Naive thymus-derived CD4-positive, alpha-beta T cell (primary cell): Measurements from ENCODE around the gene EXOSC7. TPM values are rescaled to one million over a fixed set of nuclear protein-coding genes. Genes with fewer than 3 reads are reported as not detected.
"Not testable (repeated sequence)": the region's sequence is repeated elsewhere in the genome, so short reads cannot be mapped to it uniquely, and the experiment has no call there.

Experiments
- ATAC-seq: fragments of 150-1000 bp; cut with Tn5 transposase; 2 replicates; pipeline ENCODE4 v1.10.0; 2021; ENCODE audit warnings: mild to moderate bottlenecking, moderate library complexity
- CTCF ChIA-PET: fragments of 350-600 bp; sonication (Branson Sonifier 250); formaldehyde crosslinking; loops from one replicate; lab custom pipeline; 2021; ENCODE audit warnings: antibody characterized with exemption; lab: Charles Lee
- POLR2A ChIA-PET: fragments of 350-600 bp; sonication (Branson Sonifier 250); formaldehyde crosslinking; loops from one replicate; lab custom pipeline; 2021; ENCODE audit warnings: antibody characterized with exemption, inconsistent platforms; lab: Charles Lee
- DNase-seq, 9 donors: peaks; one replicate each; pipeline versions ENCODE4 v3.0.0 to v3.0.0-alpha.2; 2020 to 2022; ENCODE audit warnings: mixed read lengths in 1 of 9
- H3K27ac ChIP-seq: one replicate; pipeline ENCODE4 v1.7.0; 2013; ENCODE audit warnings: mild to moderate bottlenecking, low read depth, low read length, moderate library complexity
- H3K27me3 ChIP-seq, 2 donors: one replicate each; pipeline ENCODE4 v1.7.0; 2013; ENCODE audit warnings: low read length in 2 of 2, mild to moderate bottlenecking in 2 of 2, moderate library complexity in 2 of 2; ENCODE audit not compliant: control insufficient read depth in 2 of 2, insufficient read depth in 2 of 2
- H3K36me3 ChIP-seq, 3 experiments: 1 replicate in 2 of 3; 2 replicates in 1 of 3; pipeline ENCODE4 v1.7.0; 2013; ENCODE audit warnings: low read length in 3 of 3, mild to moderate bottlenecking in 3 of 3, moderate library complexity in 1 of 3; ENCODE audit not compliant: insufficient read depth in 3 of 3, control insufficient read depth in 2 of 3
- H3K4me1 ChIP-seq, 2 donors: one replicate each; pipeline ENCODE4 v1.7.0; 2013; ENCODE audit warnings: low read length in 2 of 2, mild to moderate bottlenecking in 2 of 2, moderate library complexity in 1 of 2; ENCODE audit not compliant: control insufficient read depth in 2 of 2, insufficient read depth in 2 of 2
- H3K4me3 ChIP-seq: 2 replicates; pipeline ENCODE4 v1.7.0; 2013; ENCODE audit warnings: mild to moderate bottlenecking, low read length
- H3K9me3 ChIP-seq, 3 experiments: 1 replicate in 2 of 3; 2 replicates in 1 of 3; pipeline ENCODE4 v1.7.0; 2013; ENCODE audit warnings: low read length in 3 of 3; ENCODE audit not compliant: control insufficient read depth in 2 of 3
- H3K27ac Mint-ChIP-seq, 9 donors: one replicate each; pipeline ENCODE4 v1.8.0; 2020 to 2022; ENCODE audit warnings: mixed read lengths in 9 of 9, mild to moderate bottlenecking in 8 of 9, moderate library complexity in 5 of 9, inconsistent platforms in 2 of 9
- H3K27me3 Mint-ChIP-seq, 5 donors: one replicate each; pipeline ENCODE4 v1.8.0; 2021 to 2022; ENCODE audit warnings: mixed read lengths in 5 of 5, mild to moderate bottlenecking in 1 of 5
- H3K36me3 Mint-ChIP-seq, 5 donors: one replicate each; pipeline ENCODE4 v1.8.0; 2020 to 2022; ENCODE audit warnings: mixed read lengths in 5 of 5, mild to moderate bottlenecking in 3 of 5, inconsistent platforms in 1 of 5
- H3K4me1 Mint-ChIP-seq, 7 donors: one replicate each; pipeline ENCODE4 v1.8.0; 2020 to 2022; ENCODE audit warnings: mixed read lengths in 7 of 7, mild to moderate bottlenecking in 3 of 7, inconsistent platforms in 1 of 7
- H3K4me3 Mint-ChIP-seq, 10 donors: one replicate each; pipeline ENCODE4 v1.8.0; 2020 to 2022; ENCODE audit warnings: mild to moderate bottlenecking in 10 of 10, mixed read lengths in 10 of 10, moderate library complexity in 6 of 10, inconsistent platforms in 2 of 10
- H3K9me3 Mint-ChIP-seq, 11 donors: one replicate each; pipeline ENCODE4 v1.8.0; 2020 to 2022; ENCODE audit warnings: mixed read lengths in 11 of 11, mild to moderate bottlenecking in 4 of 11, inconsistent platforms in 1 of 11, moderate library complexity in 1 of 11
- intact Hi-C, 2 donors: fragments of 100-400 bp; cut with micrococcal nuclease; formaldehyde crosslinking; loops; one replicate each; pipeline ENCODE4 v1.15.1; 2023
- polyA plus RNA-seq, 2 donors: library from polyadenylated mRNA; unstranded; fragments of 300-500 nt; fragmentation: Illumina TruSeq; gene quantifications; one replicate each; pipeline ENCODE4 v1.2.3, GENCODE V29; 2021
- total RNA-seq, 6 experiments: library from RNA in 5 of 6; stranded (reverse) in 5 of 6; gene quantifications; 1 replicate in 5 of 6; 2 replicates in 1 of 6; pipeline ENCODE4 v1.2.3 and lab custom pipeline; 2021 to 2026

EXOSC7 gene
- total and polyA plus RNA-seq, 7 experiments from 2014 or later: 30.7 to 59.4 (median 48.4) TPM

GRCh38 chr3:44932271-44932670 is 43.8 kb upstream of the EXOSC7 start:
- DNase-seq (no peak), ATAC-seq (no peak)
- no peaks in the 10 kb centered on the region for H3K27me3 Mint-ChIP-seq
- Histone ChIP-seq H3K36me3 (peaks cover 0 to 69% (median 3%) of the 10 kb centered on the region in 3 experiments), H3K4me1 (no peaks in the 10 kb centered on the region), H3K9me3 (no peaks in the 10 kb centered on the region), H3K4me3 (no peak overlapping the region), H3K27ac (no peak overlapping the region), H3K27me3 (no peaks in the 10 kb centered on the region)
- peaks cover 7 to 52% (median 18%) of the 10 kb centered on the region in 5 donors for H3K36me3 Mint-ChIP-seq
- no peak overlapping the region for H3K4me3 Mint-ChIP-seq
- intact Hi-C loops: no loop called here
- ChIA-PET CTCF (no interaction called here), POLR2A (no interaction called here)
- peaks cover 6 to 19% (median 13%) of the 10 kb centered on the region in 7 donors for H3K4me1 Mint-ChIP-seq
- peak overlapping the region in 1 of 9 donors; percentile 56 for H3K27ac Mint-ChIP-seq
- peaks cover 0 to 2% (median 0%) of the 10 kb centered on the region in 11 donors for H3K9me3 Mint-ChIP-seq

DNA sequence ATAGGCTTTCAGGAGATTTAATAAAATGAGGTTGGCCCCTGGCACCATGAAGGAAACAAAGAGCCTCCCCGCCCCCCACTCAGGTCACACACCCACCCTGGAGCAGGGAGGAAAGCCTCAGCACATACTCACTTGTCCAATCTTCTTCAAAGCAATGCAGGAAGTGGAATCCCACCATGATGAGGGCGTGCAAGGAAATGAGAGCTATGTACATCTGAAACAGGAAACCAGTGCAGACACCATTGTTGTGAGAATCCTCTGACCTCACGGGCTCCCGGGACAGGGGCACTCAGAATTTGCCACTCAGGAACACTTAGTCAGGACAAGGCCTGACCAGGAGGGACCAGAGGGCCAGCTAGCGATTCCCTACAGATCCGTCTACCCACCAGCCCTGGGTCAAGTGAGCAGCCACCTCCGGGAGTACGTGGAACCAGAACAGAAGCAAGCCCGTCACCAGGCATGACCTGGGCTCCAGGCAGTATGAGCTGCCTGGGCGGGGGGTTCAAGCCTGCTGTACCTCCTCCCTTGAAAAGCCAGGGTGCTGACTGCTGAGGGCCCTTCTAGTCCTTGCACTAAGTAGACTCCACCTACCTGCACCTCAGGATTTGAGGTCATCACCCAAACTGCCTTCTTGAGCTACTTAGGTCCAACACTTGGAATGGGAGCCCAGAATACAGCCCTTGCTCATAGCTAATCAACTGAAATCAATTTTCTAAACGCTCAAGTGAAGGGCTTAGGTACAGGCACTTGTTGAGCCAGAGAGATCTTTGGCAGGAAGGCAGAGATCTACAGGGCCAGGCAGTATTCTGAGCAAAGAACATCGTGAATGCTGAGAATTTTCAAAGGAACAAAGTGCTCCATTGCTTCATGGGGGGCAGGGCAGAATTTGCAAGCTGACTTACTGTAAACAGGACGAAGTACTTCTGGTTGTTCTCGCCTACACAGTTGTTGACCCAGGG is 42.8 kb upstream of the EXOSC7 start:
- intact Hi-C loops: no loop called here
- Mint-ChIP-seq H3K27me3 (no peaks in the 10 kb centered on the region), H3K27ac (peak overlapping the region in 1 of 9 donors; percentile 33), H3K4me1 (peaks cover 6 to 19% (median 13%) of the 10 kb centered on the region in 7 donors), H3K9me3 (peaks cover 0 to 2% (median 0%) of the 10 kb centered on the region in 11 donors), H3K36me3 (peaks cover 6 to 53% (median 21%) of the 10 kb centered on the region in 5 donors), H3K4me3 (no peak overlapping the region)
- ChIA-PET CTCF (no interaction called here), POLR2A (no interaction called here)
- H3K27ac ChIP-seq: no peak overlapping the region
- H3K4me3 ChIP-seq: no peak overlapping the region
- DNase-seq (no peak), ATAC-seq (no peak)
- H3K9me3 ChIP-seq: no peaks in the 10 kb centered on the region
- H3K4me1 ChIP-seq: no peaks in the 10 kb centered on the region
- no peaks in the 10 kb centered on the region for H3K27me3 ChIP-seq
- peaks cover 0 to 59% (median 3%) of the 10 kb centered on the region in 3 experiments for H3K36me3 ChIP-seq

GRCh38 chr3:44939581-44940036 is 36.4 kb upstream of the EXOSC7 start:
- no peak for DNase-seq
- Mint-ChIP-seq H3K36me3 (peaks cover 15 to 68% (median 33%) of the 10 kb centered on the region in 5 donors), H3K9me3 (peaks cover 0 to 2% (median 0%) of the 10 kb centered on the region in 11 donors), H3K27ac (no peak overlapping the region), H3K4me3 (no peak overlapping the region), H3K4me1 (peaks cover 4 to 19% (median 12%) of the 10 kb centered on the region in 7 donors), H3K27me3 (no peaks in the 10 kb centered on the region)
- no peak overlapping the region for H3K4me3 ChIP-seq
- H3K9me3 ChIP-seq: no peaks in the 10 kb centered on the region
- ChIA-PET POLR2A (no interaction called here), CTCF (no interaction called here)
- no peak for ATAC-seq
- H3K4me1 ChIP-seq: no peaks in the 10 kb centered on the region
- no peak overlapping the region for H3K27ac ChIP-seq
- no peaks in the 10 kb centered on the region for H3K27me3 ChIP-seq
- intact Hi-C loops: no loop called here
- H3K36me3 ChIP-seq: peaks cover 0 to 55% (median 11%) of the 10 kb centered on the region in 3 experiments

GRCh38 chr3:44942202-44942921 is 33.7 kb upstream of the EXOSC7 start:
- Mint-ChIP-seq H3K36me3 (peaks cover 13 to 62% (median 31%) of the 10 kb centered on the region in 5 donors), H3K4me3 (no peak overlapping the region), H3K4me1 (peaks cover 0 to 18% (median 3%) of the 10 kb centered on the region in 7 donors), H3K27ac (peak overlapping the region in 1 of 9 donors; percentile 56), H3K9me3 (no peaks in the 10 kb centered on the region), H3K27me3 (no peaks in the 10 kb centered on the region)
- Histone ChIP-seq H3K36me3 (peaks cover 0 to 76% (median 11%) of the 10 kb centered on the region in 3 experiments), H3K27ac (no peak overlapping the region), H3K4me1 (no peaks in the 10 kb centered on the region), H3K27me3 (no peaks in the 10 kb centered on the region), H3K9me3 (no peaks in the 10 kb centered on the region), H3K4me3 (no peak overlapping the region)
- POLR2A ChIA-PET: no interaction called here
- CTCF ChIA-PET: no interaction called here
- intact Hi-C loops: no loop called here
- no peak for ATAC-seq
- DNase-seq: no peak

- Histone ChIP-seq H3K4me3 (no peak overlapping the region), H3K27me3 (no peaks in the 10 kb centered on the region), H3K27ac (no peak overlapping the region), H3K4me1 (no peaks in the 10 kb centered on the region), H3K36me3 (peaks cover 0 to 29% (median 0%) of the 10 kb centered on the region in 3 experiments), H3K9me3 (no peaks in the 10 kb centered on the region)
- no peaks in the 10 kb centered on the region for H3K9me3 Mint-ChIP-seq
- H3K4me1 Mint-ChIP-seq: peaks cover 2 to 40% (median 22%) of the 10 kb centered on the region in 7 donors
- intact Hi-C loops: no loop called here
- no peak for DNase-seq
- peaks cover 3 to 38% (median 17%) of the 10 kb centered on the region in 5 donors for H3K36me3 Mint-ChIP-seq
- ChIA-PET POLR2A (no interaction called here), CTCF (no interaction called here)
- H3K27ac Mint-ChIP-seq: peak overlapping the region in 1 of 9 donors; percentile 38
- no peaks in the 10 kb centered on the region for H3K27me3 Mint-ChIP-seq
- no peak overlapping the region for H3K4me3 Mint-ChIP-seq
- ATAC-seq: no peak
Measured at GRCh38 chr3:44948239-44948638, 27.8 kb upstream of the EXOSC7 start.

GRCh38 chr3:44949770-44950169 is 26.3 kb upstream of the EXOSC7 start:
- ATAC-seq, CTCF ChIA-PET, H3K27me3 ChIP-seq, intact Hi-C loops, H3K9me3 ChIP-seq, H3K4me3 ChIP-seq, H3K27me3 Mint-ChIP-seq, H3K27ac Mint-ChIP-seq, H3K9me3 Mint-ChIP-seq, POLR2A ChIA-PET, H3K4me1 ChIP-seq, H3K27ac ChIP-seq, H3K4me3 Mint-ChIP-seq, DNase-seq: not testable (repeated sequence)
- H3K36me3 Mint-ChIP-seq: peaks cover 2 to 39% (median 14%) of the 10 kb centered on the region in 5 donors
- H3K36me3 ChIP-seq: peaks cover 0 to 31% (median 0%) of the 10 kb centered on the region in 3 experiments
- peaks cover 2 to 40% (median 25%) of the 10 kb centered on the region in 7 donors for H3K4me1 Mint-ChIP-seq
